Activated T-cell treated with anti-CD3 and anti-CD28 coated beads, Interleukin-2, amount 50 U/mL, for 4 hours (primary cell): ENCODE measurements around the gene DENND6B. TPM values are rescaled to one million over a fixed set of nuclear protein-coding genes. Genes with fewer than 3 reads are reported as not detected.
"Not testable (repeated sequence)": the region's sequence is repeated elsewhere in the genome, so short reads cannot be mapped to it uniquely, and the experiment has no call there.

Source experiments
- ATAC-seq, 2 donors: fragments of 200-7000 bp; cut with Tn5 transposase; one replicate each; pipeline ENCODE4 v1.10.0; 2021
- DNase-seq: peaks from one replicate; pipeline ENCODE4 v3.0.0-alpha.2; 2020
- H3K27me3 Mint-ChIP-seq: one replicate; pipeline ENCODE4 v1.8.0; 2021; ENCODE audit warnings: low read depth, mixed read lengths
- H3K36me3 Mint-ChIP-seq: one replicate; pipeline ENCODE4 v1.8.0; 2022; ENCODE audit warnings: mixed read lengths; ENCODE audit not compliant: insufficient read depth
- H3K4me1 Mint-ChIP-seq: one replicate; pipeline ENCODE4 v1.8.0; 2021; ENCODE audit warnings: low read depth, mixed read lengths
- H3K4me3 Mint-ChIP-seq: one replicate; pipeline ENCODE4 v1.8.0; 2021; ENCODE audit warnings: mild to moderate bottlenecking, moderate library complexity, mixed read lengths
- H3K9me3 Mint-ChIP-seq: one replicate; pipeline ENCODE4 v1.8.0; 2021; ENCODE audit warnings: mixed read lengths
- total RNA-seq, 3 donors: library from RNA; stranded (reverse); gene quantifications; one replicate each; pipeline ENCODE4 v1.2.1, GENCODE V29; 2021

DENND6B gene
- total RNA-seq, 3 donors from 2014 or later = 1.0 to 1.6 (median 1.3) TPM

- H3K27me3 Mint-ChIP-seq = no peaks in the 10 kb centered on the region
- no peak for DNase-seq
- peaks cover 5% of the 10 kb centered on the region for H3K4me1 Mint-ChIP-seq
- H3K4me3 Mint-ChIP-seq = no peak overlapping the region
- ATAC-seq = no peak
- no peaks in the 10 kb centered on the region for H3K36me3 Mint-ChIP-seq
- H3K9me3 Mint-ChIP-seq = no peaks in the 10 kb centered on the region
Observed at GRCh38 chr22:50347157-50347556, 20.3 kb upstream of the DENND6B start.

DNA sequence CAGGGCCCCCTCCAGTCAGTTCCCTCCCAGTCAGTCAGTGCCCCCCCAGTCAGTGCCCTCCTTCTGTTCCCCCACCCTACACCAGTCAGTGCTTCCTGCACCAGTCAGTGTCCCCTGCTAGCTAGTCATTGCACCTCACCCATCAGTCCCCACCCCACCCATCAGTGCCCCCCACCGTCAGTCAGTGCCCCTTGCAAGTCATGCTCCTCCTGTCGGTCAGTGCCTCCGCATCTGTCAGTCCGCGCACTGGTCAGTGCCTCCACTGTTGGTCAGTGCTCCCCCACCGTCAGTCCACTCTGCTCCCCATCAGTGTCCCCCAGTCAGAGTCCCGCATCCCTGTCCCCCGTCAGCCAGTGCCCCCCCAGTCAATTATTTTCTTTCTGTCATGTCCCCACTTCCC lies 19.7 kb upstream of the DENND6B start:
- no peak for DNase-seq
- H3K9me3 Mint-ChIP-seq = no peaks in the 10 kb centered on the region
- peaks cover 6% of the 10 kb centered on the region for H3K4me1 Mint-ChIP-seq
- no peaks in the 10 kb centered on the region for H3K27me3 Mint-ChIP-seq
- H3K4me3 Mint-ChIP-seq = no peak overlapping the region
- H3K36me3 Mint-ChIP-seq = no peaks in the 10 kb centered on the region
- no peak for ATAC-seq

DNA sequence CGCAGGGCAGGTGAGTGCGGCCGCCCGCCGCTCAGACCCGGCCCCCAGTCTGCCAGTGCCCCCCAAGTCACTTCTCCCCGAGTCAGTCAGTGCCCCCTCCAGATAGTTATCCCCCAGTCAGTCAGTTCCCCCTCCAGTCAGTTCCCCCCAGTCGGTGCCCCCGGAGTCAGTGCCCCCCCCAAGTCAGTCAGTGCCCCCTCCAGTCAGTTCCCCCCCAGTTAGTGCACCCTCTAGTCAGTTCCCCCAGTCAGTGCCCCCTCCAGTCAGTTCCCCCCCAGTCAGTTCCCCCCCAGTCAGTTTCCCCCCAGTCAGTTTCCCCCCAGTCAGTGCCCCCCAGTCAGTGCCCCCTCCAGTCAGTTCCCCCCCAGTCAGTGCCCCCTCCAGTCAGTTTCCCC lies 16.7 kb upstream of the DENND6B start:
- DNase-seq (no peak), ATAC-seq (peak in 1 of 2 donors; percentile 42)
- H3K4me3 Mint-ChIP-seq = peak overlapping the region; percentile 56
- no peaks in the 10 kb centered on the region for H3K27me3 Mint-ChIP-seq
- H3K36me3 Mint-ChIP-seq = no peaks in the 10 kb centered on the region
- H3K9me3 Mint-ChIP-seq = no peaks in the 10 kb centered on the region
- peaks cover 8% of the 10 kb centered on the region for H3K4me1 Mint-ChIP-seq

- peaks cover 8% of the 10 kb centered on the region for H3K4me1 Mint-ChIP-seq
- H3K9me3 Mint-ChIP-seq = no peaks in the 10 kb centered on the region
- no peaks in the 10 kb centered on the region for H3K36me3 Mint-ChIP-seq
- peak within 1 kb of the TSS; percentile 83 for H3K4me3 Mint-ChIP-seq
- H3K27me3 Mint-ChIP-seq = no peaks in the 10 kb centered on the region
- peak; percentile 90 for DNase-seq
- peak; percentile 83 to 86 for ATAC-seq
Observed at GRCh38 chr22:50342651-50343540, 16.1 kb upstream of the DENND6B start, which contains the start of gene PPP6R2. TSS of gene PPP6R2 (plus strand) at chr22:50343327. CDS start at chr22:50393909, 50,582 bp downstream.

GRCh38 chr22:50341977-50342650 lies 15.3 kb upstream of the DENND6B start:
- Mint-ChIP-seq H3K4me3 (peak overlapping the region; percentile 83), H3K27me3 (no peaks in the 10 kb centered on the region), H3K36me3 (no peaks in the 10 kb centered on the region), H3K4me1 (peaks cover 8% of the 10 kb centered on the region), H3K9me3 (no peaks in the 10 kb centered on the region)
- peak; percentile 57 to 62 for ATAC-seq
- DNase-seq = peak; percentile 85

DNA sequence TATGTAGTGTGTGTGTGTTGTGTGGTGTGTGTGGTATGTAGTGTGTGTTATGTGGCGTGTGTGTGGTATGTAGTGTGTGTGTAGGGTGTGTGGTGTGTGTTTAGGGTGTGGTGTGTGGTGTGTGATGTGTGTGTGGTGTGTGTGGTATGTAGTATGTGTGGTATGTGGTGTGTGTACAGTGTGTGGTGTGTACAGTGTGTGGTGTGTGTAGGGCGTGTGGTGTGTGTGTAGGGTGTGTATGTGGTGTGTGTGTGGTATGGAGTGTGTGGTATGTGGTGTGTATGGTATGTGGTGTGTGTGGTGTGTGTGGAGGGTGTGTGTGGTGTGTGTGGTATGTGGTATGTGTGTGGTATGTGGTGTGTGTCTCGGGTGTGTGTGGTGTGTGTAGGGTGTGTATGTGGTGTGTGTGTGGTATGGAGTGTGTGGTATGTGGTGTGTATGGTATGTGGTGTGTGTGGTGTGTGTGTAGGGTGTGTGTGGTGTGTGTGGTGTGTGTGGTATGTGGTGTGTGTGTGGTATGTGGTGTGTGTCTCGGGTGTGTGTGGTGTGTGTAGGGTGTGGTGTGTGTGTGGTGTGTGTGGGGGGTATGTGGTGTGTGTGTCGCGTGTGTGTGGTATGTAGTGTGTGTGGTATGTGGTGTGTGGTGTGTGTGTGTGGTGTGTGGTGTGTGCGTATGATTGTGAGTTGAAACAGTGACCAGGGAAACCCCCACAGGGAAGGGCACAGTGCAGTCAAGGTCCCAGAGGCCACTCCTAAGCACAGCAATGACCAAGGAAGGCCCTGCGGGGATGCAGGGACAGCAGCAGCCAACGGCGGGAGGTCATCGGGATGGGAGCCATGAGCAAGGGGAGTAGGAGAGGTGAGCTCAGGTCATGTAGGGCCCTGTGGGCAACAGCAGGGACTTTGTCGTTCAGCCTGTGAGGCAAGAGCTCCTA lies 13.4 kb upstream of the DENND6B start:
- no peak overlapping the region for H3K4me3 Mint-ChIP-seq
- no peak for ATAC-seq
- DNase-seq = no peak
- H3K9me3 Mint-ChIP-seq = no peaks in the 10 kb centered on the region
- H3K27me3 Mint-ChIP-seq = no peaks in the 10 kb centered on the region
- H3K36me3 Mint-ChIP-seq = no peaks in the 10 kb centered on the region
- peaks cover 8% of the 10 kb centered on the region for H3K4me1 Mint-ChIP-seq

GRCh38 chr22:50338860-50339462 lies 12.1 kb upstream of the DENND6B start:
- DNase-seq (no peak), ATAC-seq (no peak)
- Mint-ChIP-seq H3K36me3 (no peaks in the 10 kb centered on the region), H3K9me3 (no peaks in the 10 kb centered on the region), H3K27me3 (no peaks in the 10 kb centered on the region), H3K4me3 (no peak overlapping the region), H3K4me1 (peaks cover 8% of the 10 kb centered on the region)

DNA sequence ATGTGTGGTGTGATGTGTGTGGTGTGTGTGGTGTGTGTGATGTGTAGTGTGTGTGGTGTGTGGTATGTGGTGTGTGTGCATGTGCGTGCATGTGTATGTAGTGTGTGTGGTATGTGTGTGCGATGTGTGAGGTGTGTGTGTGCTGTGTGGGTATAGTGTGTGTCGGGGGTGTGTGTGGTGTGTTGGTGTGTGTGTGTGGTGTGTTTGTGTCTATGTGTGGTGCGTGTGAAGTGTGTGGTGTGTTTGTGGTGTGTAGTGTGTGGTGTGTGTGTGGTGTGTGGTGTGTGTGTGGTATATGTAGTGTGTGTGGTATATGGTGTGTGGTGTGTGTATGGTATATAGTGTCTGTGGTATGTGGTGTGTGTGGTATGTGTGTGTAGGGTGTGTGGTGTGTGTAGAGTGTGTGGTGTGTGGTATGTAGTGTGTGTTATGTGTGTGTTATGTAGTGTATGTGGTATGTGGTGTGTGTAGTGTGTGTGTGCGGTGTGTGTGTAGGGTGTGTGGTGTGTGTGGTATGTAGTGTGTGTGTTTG lies 11.3 kb upstream of the DENND6B start:
- Mint-ChIP-seq H3K4me1 (peaks cover 8% of the 10 kb centered on the region), H3K4me3 (no peak overlapping the region), H3K36me3 (no peaks in the 10 kb centered on the region), H3K9me3 (no peaks in the 10 kb centered on the region), H3K27me3 (no peaks in the 10 kb centered on the region)
- ATAC-seq (no peak), DNase-seq (no peak)

DNA sequence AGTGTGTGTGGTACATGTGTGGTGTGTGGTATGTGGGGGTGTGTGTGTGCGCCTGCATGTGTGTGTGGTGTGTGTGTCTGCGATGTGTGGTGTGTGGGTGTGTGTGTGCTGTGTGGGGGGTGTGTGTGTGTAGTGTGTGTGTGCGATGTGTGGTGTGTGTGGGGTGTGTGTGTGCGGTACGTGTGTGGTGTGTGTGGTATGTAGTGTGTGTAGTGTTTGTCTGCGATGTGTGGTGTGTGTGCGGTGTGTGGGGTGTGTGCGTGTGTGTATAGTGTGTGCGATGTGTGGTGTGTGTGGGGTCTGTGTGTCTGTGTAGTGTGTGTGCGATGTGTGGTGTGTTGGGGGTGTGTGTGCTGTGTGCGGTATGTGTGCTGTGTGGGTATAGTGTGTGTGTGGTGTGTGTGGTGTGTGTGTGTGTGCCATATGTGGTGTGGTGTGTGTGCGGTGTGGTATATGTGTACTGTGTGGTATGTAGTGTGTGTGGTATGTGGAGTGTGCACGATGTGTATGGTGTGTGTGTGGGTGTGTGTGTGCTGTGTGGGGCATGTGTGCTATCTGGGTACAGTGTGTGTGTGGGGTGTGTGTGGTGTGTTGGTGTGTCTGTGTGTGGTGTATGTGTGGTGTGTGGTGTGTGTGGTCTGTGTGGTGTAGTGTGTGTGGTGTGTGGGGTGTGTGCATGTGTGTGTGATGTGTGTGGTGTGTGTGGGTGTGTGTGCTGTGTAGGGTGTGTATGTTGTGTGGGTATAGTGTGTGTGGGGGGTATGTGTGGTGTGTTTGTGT lies 10.6 kb upstream of the DENND6B start:
- no peaks in the 10 kb centered on the region for H3K27me3 Mint-ChIP-seq
- no peaks in the 10 kb centered on the region for H3K9me3 Mint-ChIP-seq
- no peak for ATAC-seq
- H3K4me3 Mint-ChIP-seq = no peak overlapping the region
- H3K36me3 Mint-ChIP-seq = no peaks in the 10 kb centered on the region
- DNase-seq = no peak
- H3K4me1 Mint-ChIP-seq = peaks cover 6% of the 10 kb centered on the region

GRCh38 chr22:50334433-50334832 lies 7.6 kb upstream of the DENND6B start:
- not testable (repeated sequence) for H3K4me1 Mint-ChIP-seq, ATAC-seq, H3K27me3 Mint-ChIP-seq, DNase-seq, H3K36me3 Mint-ChIP-seq, H3K9me3 Mint-ChIP-seq, H3K4me3 Mint-ChIP-seq

DNA sequence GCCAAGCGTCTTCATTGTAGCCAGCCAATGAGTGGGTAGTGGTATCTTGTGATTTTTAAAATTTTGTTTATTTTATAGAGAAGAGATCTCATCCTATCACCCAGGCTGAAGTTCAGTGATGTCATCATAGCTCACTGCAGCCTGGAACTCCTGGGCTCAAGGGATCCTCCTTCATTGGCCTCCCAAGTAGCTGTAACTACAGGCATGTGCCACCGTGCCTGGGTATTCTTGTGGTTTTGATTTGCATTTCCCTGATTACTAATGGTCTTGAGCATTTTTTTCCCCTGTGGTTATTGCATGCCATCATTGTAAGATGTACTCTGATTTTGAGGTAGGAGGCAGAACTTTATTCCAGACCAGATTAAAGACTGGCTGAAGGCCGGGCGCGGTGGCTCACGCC lies 2.4 kb upstream of the DENND6B start:
- Mint-ChIP-seq H3K4me3 (no peak overlapping the region), H3K4me1 (peaks cover 10% of the 10 kb centered on the region), H3K9me3 (no peaks in the 10 kb centered on the region), H3K36me3 (no peaks in the 10 kb centered on the region), H3K27me3 (peaks cover 4% of the 10 kb centered on the region)
- no peak for DNase-seq
- ATAC-seq = no peak

DNA sequence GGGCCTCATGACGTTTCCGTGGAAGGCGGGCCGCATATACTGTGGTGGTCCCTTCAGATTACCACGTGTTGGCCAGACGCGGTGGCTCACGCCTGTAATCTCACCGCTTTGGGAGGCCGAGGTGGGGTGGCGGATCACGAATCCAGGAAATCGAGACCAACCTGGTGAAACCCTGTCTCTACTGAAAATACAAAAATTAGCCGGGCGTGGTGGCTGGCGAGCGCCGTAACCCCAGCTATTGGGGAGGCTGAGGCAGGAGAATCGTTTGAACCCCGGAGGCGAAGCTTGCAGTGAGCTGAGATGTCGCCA lies 853 bp upstream of the DENND6B start:
- Mint-ChIP-seq H3K27me3 (peaks cover 4% of the 10 kb centered on the region), H3K4me3 (peak overlapping the region; percentile 78), H3K36me3 (no peaks in the 10 kb centered on the region), H3K4me1 (peaks cover 10% of the 10 kb centered on the region), H3K9me3 (no peaks in the 10 kb centered on the region)
- DNase-seq = no peak
- ATAC-seq = no peak

GRCh38 chr22:50326225-50326955 lies 422 bp downstream of the DENND6B start:
- DNase-seq (no peak), ATAC-seq (no peak)
- peaks cover 10% of the 10 kb centered on the region for H3K4me1 Mint-ChIP-seq
- H3K27me3 Mint-ChIP-seq = peaks cover 4% of the 10 kb centered on the region
- no peaks in the 10 kb centered on the region for H3K36me3 Mint-ChIP-seq
- no peaks in the 10 kb centered on the region for H3K9me3 Mint-ChIP-seq
- peak overlapping the region; percentile 82 for H3K4me3 Mint-ChIP-seq
